Measurements from ENCODE around the gene EPN3.

EPN3 gene

GRCh38 chr17:50593321-50593720 is 60.8 kb downstream of the EPN3 start:
- DNase-seq, result no peak

Measured in stimulated activated CD4-positive, alpha-beta T cell treated with anti-CD3 and anti-CD28 coated beads, Interleukin-4, amount 100 ng/mL, for 4 hours (primary cell).